ENCODE data around the gene PCDHGB6.
"Not testable (repeated sequence)": the region's sequence is repeated elsewhere in the genome, so short reads cannot be mapped to it uniquely, and the experiment has no call there.

PCDHGB6 gene

DNA sequence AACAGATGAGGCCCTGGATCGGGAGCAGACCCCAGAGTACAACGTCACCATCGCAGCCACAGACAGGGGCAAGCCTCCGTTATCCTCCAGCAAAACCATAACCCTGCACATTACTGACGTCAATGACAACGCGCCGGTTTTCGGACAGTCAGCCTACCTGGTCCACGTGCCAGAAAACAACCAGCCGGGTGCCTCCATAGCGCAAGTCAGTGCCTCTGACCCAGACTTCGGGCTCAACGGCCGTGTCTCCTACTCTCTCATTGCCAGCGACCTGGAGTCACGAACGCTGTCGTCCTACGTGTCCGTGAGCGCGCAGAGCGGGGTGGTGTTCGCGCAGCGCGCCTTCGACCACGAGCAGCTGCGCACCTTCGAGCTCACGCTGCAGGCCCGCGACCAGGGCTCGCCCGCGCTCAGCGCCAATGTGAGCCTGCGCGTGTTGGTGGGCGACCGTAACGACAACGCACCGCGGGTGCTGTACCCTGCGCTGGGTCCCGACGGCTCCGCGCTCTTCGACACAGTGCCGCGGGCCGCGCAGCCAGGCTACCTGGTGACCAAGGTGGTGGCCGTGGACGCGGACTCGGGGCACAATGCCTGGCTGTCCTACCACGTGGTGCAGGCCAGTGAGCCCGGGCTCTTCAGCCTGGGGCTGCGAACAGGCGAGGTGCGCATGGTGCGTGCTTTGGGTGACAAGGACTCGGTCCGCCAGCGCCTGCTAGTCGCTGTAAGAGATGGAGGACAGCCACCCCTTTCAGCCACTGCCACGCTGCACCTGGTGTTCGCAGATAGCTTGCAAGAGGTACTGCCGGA lies 11.5 kb downstream of the PCDHGB6 start:
- no peak for DNase-seq

DNA sequence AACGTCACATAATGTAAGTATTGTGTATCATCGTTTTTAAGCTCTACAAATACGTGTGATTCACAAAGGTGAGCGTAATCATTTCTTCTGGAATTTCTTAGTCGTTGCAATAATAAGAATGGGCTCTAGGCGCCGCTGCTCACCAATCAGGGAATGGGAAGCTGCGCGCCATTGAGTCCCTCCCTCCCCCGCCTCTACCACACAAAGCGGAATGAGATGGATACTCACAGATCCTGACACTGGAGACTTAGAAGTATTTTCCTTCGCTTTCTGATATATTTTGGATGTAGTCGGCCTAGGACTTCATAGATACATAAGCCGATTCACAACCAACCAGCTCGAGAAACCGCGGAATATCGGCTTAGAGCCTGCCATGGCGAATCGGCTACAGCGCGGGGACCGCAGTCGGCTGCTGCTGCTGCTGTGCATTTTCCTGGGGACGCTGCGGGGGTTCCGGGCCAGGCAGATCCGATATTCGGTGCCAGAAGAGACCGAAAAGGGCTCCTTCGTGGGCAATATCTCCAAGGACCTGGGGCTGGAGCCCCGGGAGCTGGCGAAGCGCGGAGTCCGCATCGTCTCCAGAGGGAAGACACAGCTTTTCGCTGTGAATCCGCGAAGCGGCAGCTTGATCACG lies 13.2 kb downstream of the PCDHGB6 start, which contains the start of gene PCDHGA11:
TSS of gene PCDHGA11 (plus strand) at position 197 of the 634 bp plus-strand sequence. CDS start at position 374, 177 bp downstream.
- no peak for DNase-seq

DNA sequence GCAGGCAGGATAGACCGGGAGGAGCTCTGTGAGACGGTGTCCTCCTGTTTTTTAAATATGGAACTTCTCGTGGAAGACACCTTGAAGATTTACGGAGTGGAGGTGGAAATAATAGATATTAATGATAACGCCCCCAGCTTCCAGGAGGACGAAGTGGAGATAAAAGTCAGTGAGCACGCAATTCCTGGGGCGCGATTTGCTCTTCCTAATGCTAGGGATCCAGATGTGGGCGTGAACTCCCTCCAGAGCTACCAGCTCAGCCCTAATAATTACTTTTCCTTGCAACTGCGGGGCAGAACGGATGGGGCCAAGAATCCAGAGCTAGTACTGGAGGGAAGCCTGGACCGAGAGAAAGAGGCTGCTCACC lies 13.7 kb downstream of the PCDHGB6 start:
- DNase-seq: no peak

- no peak for DNase-seq
Observed at GRCh38 chr5:141422742-141423291, 15.0 kb downstream of the PCDHGB6 start.

GRCh38 chr5:141427783-141428426 lies 20.1 kb downstream of the PCDHGB6 start:
- DNase-seq: no peak

GRCh38 chr5:141430332-141431113 lies 22.7 kb downstream of the PCDHGB6 start, which contains the start of gene PCDHGA12:
Gene PCDHGA12, plus strand, starts transcription at chr5:141430507. Its CDS starts 253 bp downstream, at chr5:141430760.
- DNase-seq: no peak

DNA sequence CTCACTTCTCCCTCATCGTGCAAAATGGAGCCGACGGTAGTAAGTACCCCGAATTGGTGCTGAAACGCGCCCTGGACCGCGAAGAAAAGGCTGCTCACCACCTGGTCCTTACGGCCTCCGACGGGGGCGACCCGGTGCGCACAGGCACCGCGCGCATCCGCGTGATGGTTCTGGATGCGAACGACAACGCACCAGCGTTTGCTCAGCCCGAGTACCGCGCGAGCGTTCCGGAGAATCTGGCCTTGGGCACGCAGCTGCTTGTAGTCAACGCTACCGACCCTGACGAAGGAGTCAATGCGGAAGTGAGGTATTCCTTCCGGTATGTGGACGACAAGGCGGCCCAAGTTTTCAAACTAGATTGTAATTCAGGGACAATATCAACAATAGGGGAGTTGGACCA lies 23.5 kb downstream of the PCDHGB6 start:
- DNase-seq: no peak

DNA sequence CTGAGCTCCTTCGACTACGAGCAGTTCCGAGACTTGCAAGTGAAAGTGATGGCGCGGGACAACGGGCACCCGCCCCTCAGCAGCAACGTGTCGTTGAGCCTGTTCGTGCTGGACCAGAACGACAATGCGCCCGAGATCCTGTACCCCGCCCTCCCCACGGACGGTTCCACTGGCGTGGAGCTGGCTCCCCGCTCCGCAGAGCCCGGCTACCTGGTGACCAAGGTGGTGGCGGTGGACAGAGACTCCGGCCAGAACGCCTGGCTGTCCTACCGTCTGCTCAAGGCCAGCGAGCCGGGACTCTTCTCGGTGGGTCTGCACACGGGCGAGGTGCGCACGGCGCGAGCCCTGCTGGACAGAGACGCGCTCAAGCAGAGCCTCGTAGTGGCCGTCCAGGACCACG lies 24.5 kb downstream of the PCDHGB6 start:
- not testable (repeated sequence) for DNase-seq

GRCh38 chr5:141432726-141433125 lies 24.9 kb downstream of the PCDHGB6 start:
- DNase-seq: not testable (repeated sequence)

DNA sequence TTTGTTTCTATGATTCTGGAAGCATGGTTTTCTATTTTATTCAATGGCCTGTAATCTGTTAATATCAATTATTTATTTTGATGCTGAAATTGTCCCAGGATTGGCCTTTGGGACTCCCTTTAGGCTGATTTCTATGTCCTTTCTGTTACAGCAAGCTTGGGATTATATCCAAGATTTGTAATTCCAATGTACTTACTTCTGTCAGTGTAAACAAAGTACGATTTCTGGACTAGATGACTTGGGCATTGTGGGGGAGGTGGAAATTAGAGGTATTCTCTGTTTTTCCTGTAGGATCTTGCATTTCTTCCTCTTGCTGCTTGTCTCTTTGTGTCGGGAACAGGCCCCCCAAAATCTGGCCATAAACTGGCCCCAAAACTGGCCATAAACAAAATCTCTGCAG lies 26.2 kb downstream of the PCDHGB6 start:
- DNase-seq: no peak

DNA sequence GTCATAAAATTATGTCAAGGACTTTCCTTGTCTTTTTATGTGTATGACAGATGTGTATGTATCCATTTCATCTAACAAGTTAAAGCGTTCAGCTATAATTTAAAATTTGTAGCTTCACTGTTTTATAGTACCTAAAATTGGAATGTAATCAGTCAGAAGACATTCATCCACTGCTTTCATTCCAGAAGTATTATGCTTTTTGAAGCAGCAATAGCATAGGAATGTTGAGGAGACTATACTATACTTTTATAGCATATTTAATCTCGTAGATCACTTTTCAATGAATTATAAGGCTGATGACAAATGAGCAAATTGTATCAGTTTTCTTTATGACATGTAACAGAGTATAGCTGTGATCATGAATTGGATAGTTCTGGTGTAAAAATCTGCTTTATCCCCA lies 29.4 kb downstream of the PCDHGB6 start:
- DNase-seq: no peak

DNA sequence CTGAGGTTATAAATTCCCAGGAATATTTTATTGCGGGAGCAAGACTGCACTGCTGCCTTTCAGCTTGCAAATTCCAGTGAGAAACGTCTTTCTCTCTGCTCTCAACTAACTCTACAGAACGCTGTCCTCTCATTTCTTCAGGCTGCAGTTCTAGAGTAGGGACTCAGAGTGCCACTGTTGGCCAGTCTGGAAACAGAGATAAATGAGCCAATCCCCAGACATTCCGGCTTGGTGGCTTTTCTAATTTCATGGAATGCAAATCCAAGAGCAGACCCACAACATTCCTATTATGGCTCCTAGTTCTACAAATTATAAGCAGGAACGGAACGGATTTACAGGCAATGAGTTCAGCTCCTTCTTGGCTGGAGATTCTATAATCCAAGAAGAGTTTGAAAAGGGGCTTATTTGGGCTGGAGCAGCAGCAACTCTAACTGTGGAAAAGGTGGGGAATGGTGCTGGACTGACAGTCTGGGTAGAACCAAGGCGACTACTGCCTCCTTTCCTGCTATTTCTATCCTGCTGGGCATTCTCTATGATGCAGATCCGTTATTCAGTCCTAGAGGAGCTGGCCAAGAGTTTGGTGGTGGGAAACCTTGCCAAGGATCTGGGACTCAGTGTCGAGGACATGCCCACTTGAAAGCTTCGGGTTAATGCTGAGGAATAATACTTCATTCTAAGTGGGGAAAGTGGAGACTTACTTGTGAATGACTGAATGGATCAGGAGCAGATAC lies 31.8 kb downstream of the PCDHGB6 start:
- no peak for DNase-seq

GRCh38 chr5:141440341-141440740 lies 32.5 kb downstream of the PCDHGB6 start:
- DNase-seq: no peak

- no peak for DNase-seq
Observed at GRCh38 chr5:141441571-141442170, 33.9 kb downstream of the PCDHGB6 start.

All from NCI-H1417 treated with DMSO at 0.1 percent for 48 hours (cell line).